Activated CD8-positive, alpha-beta T cell treated with anti-CD3 and anti-CD28 coated beads for 36 hours (primary cell): Measurements from ENCODE around the gene CNRIP1. TPM values are rescaled to one million over a fixed set of nuclear protein-coding genes. Genes with fewer than 3 reads are reported as not detected.

Source experiments
- ATAC-seq: fragments of 200-7000 bp; cut with Tn5 transposase; one replicate; pipeline ENCODE4 v1.10.0; 2021; ENCODE audit warnings: mild to moderate bottlenecking, moderate library complexity
- CTCF ChIA-PET: fragments of 350-600 bp; sonication (Branson Sonifier 250); formaldehyde crosslinking; loops from one replicate; lab custom pipeline; 2021; ENCODE audit warnings: antibody characterized with exemption; lab: Charles Lee
- POLR2A ChIA-PET: fragments of 350-600 bp; sonication (Branson Sonifier 250); formaldehyde crosslinking; loops from one replicate; lab custom pipeline; 2021; ENCODE audit warnings: antibody characterized with exemption; lab: Charles Lee
- DNase-seq: peaks from one replicate; pipeline ENCODE4 v3.0.0-alpha.2; 2020
- H3K27ac Mint-ChIP-seq: one replicate; pipeline ENCODE4 v1.8.0; 2021; ENCODE audit warnings: mild to moderate bottlenecking, mixed read lengths
- H3K27me3 Mint-ChIP-seq: one replicate; pipeline ENCODE4 v1.8.0; 2021; ENCODE audit warnings: mixed read lengths
- H3K36me3 Mint-ChIP-seq: one replicate; pipeline ENCODE4 v1.8.0; 2021; ENCODE audit warnings: low read depth, mixed read lengths
- H3K4me1 Mint-ChIP-seq: one replicate; pipeline ENCODE4 v1.8.0; 2021; ENCODE audit warnings: low read depth, mixed read lengths
- H3K4me3 Mint-ChIP-seq: one replicate; pipeline ENCODE4 v1.8.0; 2021; ENCODE audit warnings: mild to moderate bottlenecking, moderate library complexity, mixed read lengths
- H3K9me3 Mint-ChIP-seq: one replicate; pipeline ENCODE4 v1.8.0; 2021; ENCODE audit warnings: mixed read lengths
- CTCF ChIP-seq: fragments of 200-600 bp; IDR thresholded peaks from one replicate; pipeline ENCODE4 v1.8.0; 2022; ENCODE audit warnings: antibody characterized with exemption, mild to moderate bottlenecking
- intact Hi-C: fragments of 100-400 bp; cut with micrococcal nuclease; formaldehyde crosslinking; loops from one replicate; pipeline ENCODE4 v1.10.0; 2022
- total RNA-seq, 2 experiments: library from RNA; stranded (reverse); gene quantifications; one replicate each; pipeline ENCODE4 v1.2.3, GENCODE V29; 2021

The CNRIP1 gene
- total RNA-seq, 2 experiments from 2014 or later = not detected

- Mint-ChIP-seq H3K9me3 (no peaks in the 10 kb centered on the region), H3K4me1 (no peaks in the 10 kb centered on the region), H3K27ac (no peak overlapping the region), H3K27me3 (peaks cover 24% of the 10 kb centered on the region), H3K4me3 (no peak overlapping the region), H3K36me3 (no peaks in the 10 kb centered on the region)
- ChIA-PET CTCF (interaction anchor here (0.7 to 10.4 kb wide), 38 partner anchors 9 to 220 kb away, joined by 3 to 114 read pairs (median 5); partner anchors contain the start of gene C1D), POLR2A (interaction anchor here (1.0 kb wide), 1 partner anchor 160 kb away, joined by 4 read pairs; no protein-coding TSS in a partner anchor)
- DNase-seq (peak; percentile 16), ATAC-seq (peak; percentile 67)
- intact Hi-C loops = loop anchor here (2.0 kb wide), 1 partner anchor 160 kb away; no protein-coding TSS in a partner anchor
- TF ChIP-seq CTCF = peak; percentile 80
These were observed 36.8 kb downstream of the CNRIP1 start for GRCh38 chr2:68282811-68283418.

GRCh38 chr2:68280796-68281195 lies 39.0 kb downstream of the CNRIP1 start:
- TF ChIP-seq CTCF = no peak
- H3K4me1 Mint-ChIP-seq = no peaks in the 10 kb centered on the region
- no peaks in the 10 kb centered on the region for H3K9me3 Mint-ChIP-seq
- no peak overlapping the region for H3K27ac Mint-ChIP-seq
- ATAC-seq (no peak), DNase-seq (no peak)
- intact Hi-C loops = no loop called here
- no peaks in the 10 kb centered on the region for H3K36me3 Mint-ChIP-seq
- peaks cover 20% of the 10 kb centered on the region for H3K27me3 Mint-ChIP-seq
- no peak overlapping the region for H3K4me3 Mint-ChIP-seq
- POLR2A ChIA-PET = no interaction called here
- CTCF ChIA-PET = interaction anchor here (1.0 to 10.4 kb wide), 4 partner anchors 12 to 160 kb away, joined by 3 to 114 read pairs (median 28); no protein-coding TSS in a partner anchor

- H3K4me3 Mint-ChIP-seq = no peak overlapping the region
These were observed 39.4 kb downstream of the CNRIP1 start for GRCh38 chr2:68280348-68280747.

GRCh38 chr2:68279691-68280090 lies 40.1 kb downstream of the CNRIP1 start:
- POLR2A ChIA-PET = interaction anchor here (0.6 kb wide), 1 partner anchor 12 kb away, joined by 4 read pairs; no protein-coding TSS in a partner anchor
- CTCF ChIA-PET = interaction anchor here (0.8 to 10.4 kb wide), 3 partner anchors 13 to 157 kb away, joined by 3 to 114 read pairs (median 50); no protein-coding TSS in a partner anchor
- no peak for TF ChIP-seq CTCF
- Mint-ChIP-seq H3K9me3 (no peaks in the 10 kb centered on the region), H3K4me3 (no peak overlapping the region), H3K4me1 (no peaks in the 10 kb centered on the region), H3K36me3 (no peaks in the 10 kb centered on the region), H3K27ac (no peak overlapping the region), H3K27me3 (peaks cover 17% of the 10 kb centered on the region)
- intact Hi-C loops = no loop called here
- no peak for ATAC-seq
- no peak for DNase-seq

More at GRCh38 chr2:68280348-68280747, 39.4 kb downstream of the CNRIP1 start:
- H3K27me3 Mint-ChIP-seq = peaks cover 17% of the 10 kb centered on the region
- H3K27ac Mint-ChIP-seq = no peak overlapping the region
- no peaks in the 10 kb centered on the region for H3K9me3 Mint-ChIP-seq
- POLR2A ChIA-PET = no interaction called here
- ATAC-seq (no peak), DNase-seq (no peak)
- H3K4me1 Mint-ChIP-seq = no peaks in the 10 kb centered on the region
- no peaks in the 10 kb centered on the region for H3K36me3 Mint-ChIP-seq
- CTCF ChIA-PET = interaction anchor here (0.8 to 10.4 kb wide), 4 partner anchors 13 to 157 kb away, joined by 3 to 114 read pairs (median 28); no protein-coding TSS in a partner anchor
- intact Hi-C loops = no loop called here
- no peak for TF ChIP-seq CTCF

- no peak overlapping the region for H3K27ac Mint-ChIP-seq
- H3K27me3 Mint-ChIP-seq = peaks cover 14% of the 10 kb centered on the region
- POLR2A ChIA-PET = no interaction called here
- no peaks in the 10 kb centered on the region for H3K36me3 Mint-ChIP-seq
- no peaks in the 10 kb centered on the region for H3K4me1 Mint-ChIP-seq
- TF ChIP-seq CTCF = no peak
- intact Hi-C loops = no loop called here
- no peak overlapping the region for H3K4me3 Mint-ChIP-seq
- ATAC-seq (no peak), DNase-seq (no peak)
- CTCF ChIA-PET = interaction anchor here (1.7 to 6.8 kb wide), 2 partner anchors 15 to 156 kb away, joined by 9 to 50 read pairs; no protein-coding TSS in a partner anchor
- no peaks in the 10 kb centered on the region for H3K9me3 Mint-ChIP-seq
These were observed 41.6 kb downstream of the CNRIP1 start for GRCh38 chr2:68278169-68278568.
